GM18499 (cell line): ENCODE data around the gene PRRC1.

ENCODE experiments used
- ATAC-seq: cut with Tn5 transposase; IDR thresholded peaks from one replicate; pipeline ENCODE4 v1.9.1; 2021; ENCODE audit warnings: moderate number of reproducible peaks; ENCODE audit not compliant: insufficient read depth, unreplicated experiment

Gene PRRC1

DNA sequence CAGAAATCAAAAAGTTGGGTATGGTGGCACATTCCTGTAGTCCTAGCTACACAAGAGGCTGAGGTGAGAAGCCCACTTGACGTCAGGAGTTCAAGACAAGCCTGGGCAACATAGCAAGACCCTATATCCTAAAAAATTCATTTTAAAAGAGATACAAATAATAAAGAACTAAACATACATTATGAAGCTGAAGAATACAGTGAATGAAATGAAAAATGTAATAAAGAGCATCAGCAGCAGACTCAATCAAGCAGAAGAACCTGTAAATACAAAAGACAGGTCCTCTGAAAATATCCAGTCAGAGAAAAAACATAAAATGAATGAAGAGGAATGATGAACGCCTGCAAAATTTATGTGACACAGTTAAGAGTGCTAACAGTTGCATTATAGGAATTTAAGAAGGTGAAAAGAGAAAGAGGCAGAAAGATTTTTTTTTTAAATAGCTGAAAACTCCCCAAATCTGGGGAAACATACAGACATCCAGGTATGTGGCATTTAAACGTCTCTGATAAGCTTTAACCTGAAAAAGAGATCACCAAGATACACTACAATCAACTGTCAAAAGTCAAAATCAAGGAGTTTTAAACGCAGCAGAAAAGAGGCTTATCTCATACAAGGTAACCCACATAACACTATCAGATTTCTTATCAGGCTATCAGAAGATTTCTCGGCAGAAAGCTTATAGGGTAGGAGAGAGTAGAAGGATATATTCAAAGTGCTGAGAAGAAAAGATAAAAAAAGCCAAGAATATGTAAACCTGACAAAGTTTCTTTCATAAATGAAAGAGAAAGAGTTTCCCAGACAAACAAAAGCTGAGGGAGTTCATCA, 57.6 kb downstream of the PRRC1 start:
- ATAC-seq: no peak

DNA sequence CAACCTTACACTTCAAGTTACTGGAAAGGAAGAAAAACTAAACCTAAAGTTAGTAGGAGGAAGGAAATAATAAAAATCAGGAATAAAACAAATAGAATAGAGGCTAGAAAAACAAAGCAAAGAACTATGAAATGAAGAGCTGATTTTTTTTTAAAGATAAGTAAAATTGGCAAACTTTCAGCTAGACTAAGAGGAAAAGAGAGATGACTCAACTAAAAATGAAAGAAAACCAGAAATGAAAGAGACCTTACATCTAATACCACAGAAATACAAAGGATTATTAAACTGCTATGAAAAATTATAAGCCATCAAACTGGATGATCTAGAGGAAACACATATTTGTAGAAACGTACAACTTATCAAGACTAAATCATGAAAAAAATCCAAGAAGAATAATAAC, 60.0 kb downstream of the PRRC1 start:
- no peak for ATAC-seq

DNA sequence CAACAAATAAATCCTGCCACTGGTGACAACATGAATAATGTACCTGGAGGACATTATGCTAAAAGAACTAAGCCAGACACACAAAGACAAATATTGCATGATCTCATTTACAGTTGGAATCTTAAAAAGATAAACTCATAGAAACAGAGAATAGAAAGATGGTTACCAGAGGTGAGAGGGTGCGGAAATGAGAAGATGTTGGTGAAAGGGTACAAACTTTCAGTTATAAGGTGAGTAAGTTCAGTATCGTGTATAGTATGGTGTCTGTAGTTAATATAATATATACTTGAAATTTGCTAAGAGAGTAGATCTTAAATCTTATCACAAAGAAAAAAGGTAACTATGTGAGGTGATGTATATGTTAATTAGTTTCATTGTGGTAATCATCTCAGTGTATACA, 63.3 kb downstream of the PRRC1 start:
- ATAC-seq: no peak

DNA sequence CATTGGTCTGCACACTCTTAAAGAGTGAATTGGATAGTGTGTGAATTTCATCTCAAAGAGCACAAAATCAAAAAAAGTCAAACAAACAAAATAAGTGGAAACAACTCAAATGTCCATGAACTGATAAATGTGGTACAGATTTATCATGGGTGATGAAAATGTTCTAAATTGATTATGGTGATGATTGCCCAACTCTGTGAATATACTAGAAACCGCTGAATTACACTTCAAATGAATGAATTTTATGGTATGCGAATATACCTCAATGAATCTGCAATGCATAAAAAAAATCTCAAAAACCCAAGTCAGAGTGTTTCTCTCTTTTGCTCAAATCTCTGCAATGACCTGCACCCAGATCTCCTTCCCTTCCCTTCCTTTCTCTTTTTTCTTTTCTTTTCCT, 64.0 kb downstream of the PRRC1 start:
- ATAC-seq: no peak

DNA sequence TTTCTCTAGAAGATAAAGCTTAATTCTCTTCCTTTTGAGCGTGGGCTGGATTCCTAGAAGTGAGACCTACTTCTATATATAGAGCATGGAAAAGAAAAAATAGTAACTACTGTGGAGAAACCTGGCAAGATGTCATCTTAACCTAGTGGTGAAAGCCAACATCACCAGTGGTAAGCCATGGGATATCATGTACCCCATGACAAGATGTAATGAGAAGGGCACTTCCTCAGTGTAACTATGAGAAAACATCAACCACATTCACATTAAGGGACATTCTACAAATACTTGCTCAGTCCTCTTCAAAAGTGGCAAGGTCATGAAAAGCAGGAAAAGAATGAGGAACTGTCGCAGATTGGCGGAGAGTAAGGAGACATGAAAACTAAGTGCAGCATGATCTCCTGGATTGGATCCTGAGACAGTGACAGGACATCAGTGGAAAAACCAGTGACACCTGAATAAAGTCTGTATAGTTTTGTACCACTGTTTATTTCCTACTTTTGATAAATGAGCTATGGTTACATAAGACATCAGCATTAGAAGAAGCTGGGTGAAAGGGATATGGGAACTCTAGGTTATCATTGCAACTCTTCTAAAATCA, 65.4 kb downstream of the PRRC1 start:
- no peak for ATAC-seq

DNA sequence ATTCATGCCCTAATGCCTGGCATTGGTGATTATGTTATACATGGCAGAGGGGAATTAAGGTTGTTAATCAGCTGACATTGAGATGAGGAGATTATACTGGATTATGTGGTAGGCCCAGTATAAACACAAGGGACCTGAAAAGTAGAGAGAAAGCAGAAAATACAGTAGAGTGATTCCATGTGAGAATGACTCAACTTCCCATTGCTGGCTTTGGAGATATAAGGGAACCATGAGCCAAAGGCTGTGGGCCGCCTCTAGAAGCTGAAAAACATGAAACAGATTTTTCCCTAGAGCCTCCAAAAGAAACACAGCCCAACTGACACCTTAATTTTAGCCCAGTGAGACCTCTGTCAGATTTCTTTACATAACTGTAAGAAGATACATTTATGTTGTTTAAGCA, 66.4 kb downstream of the PRRC1 start:
- ATAC-seq: no peak

DNA sequence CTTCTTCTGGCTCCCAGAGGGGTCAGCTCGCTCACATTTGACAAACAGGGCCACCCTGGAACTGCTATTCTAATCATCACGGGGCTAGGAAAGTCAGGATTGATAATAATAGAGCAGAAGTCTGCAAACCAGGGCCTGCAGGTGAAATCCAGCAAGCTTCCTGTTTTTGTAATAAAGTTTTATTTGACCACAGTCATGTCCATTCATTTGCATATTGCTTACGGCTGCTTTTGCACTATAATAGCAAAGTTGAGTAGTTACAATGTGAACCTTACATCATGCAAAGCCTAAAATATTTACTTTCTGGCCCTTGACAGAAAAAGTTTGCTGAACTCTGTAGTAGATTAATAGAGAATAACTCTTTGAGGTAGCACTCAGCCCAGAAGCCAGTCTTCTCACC, 68.2 kb downstream of the PRRC1 start:
- no peak for ATAC-seq

DNA sequence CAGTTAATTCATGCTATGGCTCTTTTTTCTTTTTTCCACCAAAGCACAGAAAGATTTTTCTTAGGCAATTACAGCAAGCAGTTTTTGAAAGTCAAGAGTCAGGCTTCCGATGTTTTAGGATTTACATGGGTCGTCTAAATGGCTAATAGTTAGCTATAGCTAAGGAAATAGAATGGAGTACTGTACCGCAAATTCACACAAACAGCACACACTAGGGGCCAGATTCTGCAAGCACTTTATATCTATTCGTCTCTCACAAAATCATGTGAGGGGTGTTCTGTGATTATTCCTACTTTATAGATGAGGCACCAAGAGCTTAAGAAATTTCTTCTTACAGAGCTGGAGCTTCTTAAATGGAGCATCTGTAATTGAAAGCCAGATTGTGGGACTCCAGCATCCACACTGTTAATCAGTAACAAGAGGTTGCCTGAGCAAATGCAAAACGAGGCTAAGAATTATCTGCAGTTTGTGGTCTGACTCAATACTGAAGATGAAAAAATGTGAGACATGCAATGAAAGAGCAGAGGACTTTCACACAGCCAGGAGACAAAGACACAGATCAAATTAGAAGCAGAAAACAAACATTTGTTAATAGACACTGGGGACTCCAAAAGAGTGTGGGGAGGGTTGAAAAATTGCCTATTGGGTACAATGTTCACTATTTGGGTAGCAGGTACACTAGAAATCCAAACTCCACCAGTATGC, 68.8 kb downstream of the PRRC1 start:
- ATAC-seq: peak; percentile 64

DNA sequence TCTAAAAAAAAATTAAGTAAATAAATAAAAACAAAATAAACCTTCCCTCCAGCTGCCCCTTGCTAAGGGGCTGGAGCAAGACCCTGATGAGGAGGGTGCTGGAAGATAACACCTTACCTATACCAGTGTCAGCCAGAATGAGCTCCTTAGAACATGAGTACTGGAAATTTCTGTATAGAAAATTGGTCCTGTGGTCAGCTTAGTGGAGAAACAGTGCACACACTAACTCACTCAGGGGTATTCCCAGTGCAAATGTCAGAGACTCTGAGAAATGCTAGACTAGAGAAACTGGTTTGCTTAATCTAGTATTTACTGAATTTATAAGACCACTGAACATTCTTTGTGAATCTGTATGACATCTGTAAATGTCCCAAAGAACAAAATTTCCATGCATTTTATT, 69.4 kb downstream of the PRRC1 start:
- ATAC-seq: peak; percentile 34

DNA sequence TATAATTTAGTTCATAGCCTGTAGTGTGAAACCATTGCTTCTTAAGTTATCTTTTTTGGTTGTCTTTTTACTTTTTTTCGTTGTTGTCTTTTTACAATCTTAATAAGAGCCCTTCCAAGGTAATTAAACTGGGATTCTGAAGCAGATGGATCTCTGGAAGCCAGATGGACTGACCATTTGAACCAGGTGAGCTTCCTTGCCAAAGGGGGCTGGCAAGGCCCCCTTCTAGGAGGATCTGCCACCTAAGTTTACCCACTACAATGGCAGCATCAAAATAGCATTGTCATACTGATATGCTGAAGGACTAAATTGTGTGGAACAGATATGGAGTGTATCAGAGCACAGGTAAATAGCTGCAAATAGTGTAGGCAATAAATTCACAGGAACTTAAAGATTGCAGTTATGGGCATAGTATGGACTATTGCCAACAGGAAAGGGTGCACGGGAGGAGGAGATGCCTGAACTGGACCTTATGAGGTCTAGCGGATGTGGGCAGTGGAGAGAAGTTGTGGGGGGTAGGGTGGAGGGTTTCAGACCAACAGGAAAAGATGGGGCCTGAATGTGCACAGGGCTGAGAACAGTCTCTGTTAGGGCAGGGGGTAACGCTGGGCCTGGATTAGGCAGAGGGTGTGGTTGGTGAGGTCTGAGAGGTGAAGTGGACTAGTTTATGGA, 69.9 kb downstream of the PRRC1 start:
- no peak for ATAC-seq

DNA sequence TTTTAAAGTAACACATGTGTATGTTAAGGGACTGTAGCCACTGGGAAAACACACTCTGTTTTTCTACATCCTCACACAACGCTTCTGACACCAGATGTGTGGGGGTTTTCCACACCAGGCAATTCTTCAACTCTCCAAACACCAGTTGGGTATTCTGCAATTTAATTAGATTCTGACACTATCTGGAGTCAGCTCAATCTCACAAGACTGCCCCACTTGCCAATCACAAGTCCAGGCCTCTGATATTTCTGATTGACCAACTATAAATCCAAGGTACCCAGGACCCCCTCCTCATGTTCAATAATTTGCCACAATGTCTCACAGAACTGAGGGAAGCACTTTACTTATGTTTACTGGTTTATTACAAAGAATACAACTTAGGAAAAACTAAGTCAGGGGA, 70.9 kb downstream of the PRRC1 start:
- no peak for ATAC-seq

DNA sequence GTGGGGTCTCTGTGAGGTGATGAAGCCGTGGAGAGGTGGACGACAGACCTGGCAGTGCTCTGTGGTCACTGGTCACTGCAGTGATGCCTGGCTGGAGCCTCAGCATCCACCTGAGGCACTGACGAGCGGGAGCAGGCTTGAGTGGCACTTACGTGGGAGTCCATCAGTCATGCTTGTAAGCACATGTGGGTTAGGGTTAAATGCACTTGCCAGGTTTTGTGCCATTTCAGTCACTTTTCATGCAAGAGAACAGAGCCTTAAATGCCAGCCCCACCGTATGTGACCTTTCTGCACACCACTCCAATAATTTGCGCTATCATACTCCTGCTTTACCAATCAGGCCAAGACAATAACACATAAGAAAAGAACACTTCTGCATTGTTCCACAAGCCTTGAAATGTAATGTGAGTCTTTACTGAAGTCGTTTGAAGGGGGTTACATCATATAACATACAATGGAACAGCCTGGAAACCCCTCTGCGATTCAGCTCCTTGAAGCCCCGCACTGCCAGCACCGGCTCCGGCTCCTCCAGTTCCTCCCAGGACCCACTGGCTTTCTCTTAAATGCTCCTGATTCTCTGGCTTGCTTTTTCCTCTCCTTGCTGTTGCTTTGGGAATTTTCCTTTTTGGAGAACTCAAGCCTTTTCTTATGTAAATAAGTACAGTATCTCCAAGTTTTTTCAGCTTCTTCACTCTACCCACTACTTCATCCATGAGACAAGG, 72.0 kb downstream of the PRRC1 start:
- ATAC-seq: no peak

DNA sequence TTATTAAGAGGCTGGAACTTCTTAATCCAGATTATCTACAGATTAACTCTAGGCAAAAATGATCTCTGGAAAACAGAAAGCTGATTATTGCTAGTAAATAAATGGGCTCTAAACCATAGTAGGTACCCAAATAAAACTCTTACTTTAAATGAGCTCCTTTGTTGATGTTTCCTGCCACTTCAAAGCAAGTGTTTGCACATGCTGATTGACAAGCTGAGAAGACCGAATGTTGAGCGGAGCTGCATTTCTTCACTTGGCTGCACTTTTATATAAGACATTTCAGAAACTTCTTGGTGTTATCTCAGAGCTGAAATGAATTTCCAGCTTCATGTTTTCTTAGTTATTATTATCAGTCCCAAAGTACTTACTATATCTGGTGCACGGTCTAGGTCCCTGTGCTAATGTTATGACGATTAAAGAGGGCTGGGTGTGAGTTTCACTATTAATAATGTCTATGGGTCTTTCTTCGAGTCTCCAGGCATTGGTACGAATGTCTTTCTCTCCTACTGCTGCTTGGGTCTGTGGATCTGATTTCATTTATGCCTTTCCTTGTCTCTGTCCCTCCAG, 72.8 kb downstream of the PRRC1 start:
- peak; percentile 39 for ATAC-seq

DNA sequence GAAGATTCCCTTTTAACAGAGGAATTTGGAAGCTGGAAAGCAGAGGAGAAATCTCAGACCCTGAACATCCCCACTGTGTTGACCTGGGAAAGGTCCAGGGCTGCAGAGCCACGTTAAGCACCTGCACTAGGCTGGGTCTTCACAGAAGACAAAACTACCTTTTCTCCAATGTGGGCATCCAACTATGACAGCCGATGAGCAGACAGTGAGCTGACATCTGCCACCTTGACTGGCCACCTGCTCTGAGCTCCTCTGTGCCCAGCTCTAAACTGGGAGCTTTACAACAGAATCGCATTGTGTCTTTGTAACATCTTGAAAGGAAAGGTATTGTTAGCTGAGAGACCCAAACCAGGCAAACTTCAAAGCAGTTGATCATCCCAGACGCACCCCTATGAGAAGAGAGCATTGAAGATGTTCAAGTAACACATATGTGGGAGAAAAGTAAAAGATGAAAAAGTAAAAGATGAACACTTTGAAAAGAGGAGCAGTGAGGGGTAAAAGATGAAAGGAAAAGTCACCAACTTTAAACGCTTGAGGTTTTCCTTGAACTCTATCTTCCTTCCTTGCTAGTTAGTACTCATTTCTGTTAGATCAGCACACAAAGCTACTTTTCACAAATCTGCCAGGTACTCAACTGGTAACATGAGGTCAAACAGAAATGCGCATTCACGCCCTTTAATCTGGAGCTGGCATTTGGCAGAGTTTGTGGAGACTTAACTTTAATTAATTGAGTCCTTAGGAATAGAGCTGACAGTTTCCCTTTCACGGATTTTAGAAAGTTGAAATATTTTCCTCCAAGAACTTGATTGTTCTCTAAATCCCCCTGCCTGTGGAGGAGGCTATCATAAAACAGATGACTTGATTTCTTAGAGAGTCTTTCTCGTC, 78.3 kb downstream of the PRRC1 start:
- no peak for ATAC-seq

DNA sequence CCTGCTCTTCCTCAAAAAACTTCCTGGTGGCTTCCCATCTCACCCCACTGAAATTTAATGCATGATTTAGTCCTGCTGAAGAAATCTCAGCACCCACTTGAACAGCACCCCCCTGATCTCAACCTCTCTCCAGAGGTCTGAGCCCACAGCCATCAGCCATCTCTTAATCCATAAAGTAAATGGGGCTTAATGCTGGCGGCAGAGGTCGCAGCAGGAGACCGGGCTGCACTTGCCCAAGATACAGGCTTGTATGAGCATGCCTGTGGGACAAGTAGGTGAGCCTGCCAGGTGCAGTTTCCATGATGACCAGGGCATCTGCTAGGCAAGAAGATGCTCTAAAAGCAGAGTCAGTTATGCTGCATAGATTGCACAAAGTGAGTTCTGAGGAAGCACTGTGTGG, 79.1 kb downstream of the PRRC1 start:
- no peak for ATAC-seq

DNA sequence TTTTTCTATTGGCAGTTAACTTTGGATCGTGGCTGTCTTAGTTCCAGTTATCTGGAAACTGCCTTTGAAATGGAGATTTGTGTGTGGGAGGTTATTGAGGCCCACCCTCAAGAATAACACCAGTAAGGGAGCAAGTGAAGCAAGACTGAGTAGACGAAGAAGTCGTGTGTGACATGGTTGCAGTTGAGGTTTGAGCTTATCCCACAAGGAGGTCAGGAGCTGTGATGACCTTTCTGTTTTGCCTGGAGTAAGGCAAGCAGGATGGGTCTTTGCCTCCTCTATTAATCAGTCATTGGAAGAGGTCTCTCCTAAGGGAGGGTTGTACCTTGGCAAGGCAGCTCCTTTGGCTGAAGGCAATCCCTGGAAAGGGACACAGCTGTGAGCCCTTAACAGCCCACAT, 81.9 kb downstream of the PRRC1 start:
- no peak for ATAC-seq

DNA sequence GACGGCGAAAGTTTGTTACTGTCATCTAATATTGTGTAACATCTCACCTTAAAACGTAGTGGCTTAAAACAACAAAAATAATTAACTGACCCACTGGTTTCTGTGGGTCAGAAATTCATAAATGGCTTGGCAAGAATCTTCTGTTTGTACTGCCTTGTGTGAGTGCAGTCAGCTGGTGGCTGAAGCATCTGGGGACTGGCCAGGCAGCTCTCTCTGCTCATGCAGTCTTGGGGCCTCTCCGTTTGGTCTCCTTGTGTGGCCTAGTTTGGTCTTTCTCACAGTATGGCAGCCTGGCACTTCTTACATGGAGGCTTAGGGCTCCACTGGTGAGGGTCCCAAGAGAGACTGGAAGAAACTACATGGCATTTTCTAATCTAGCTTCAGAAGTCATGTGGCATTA, 82.4 kb downstream of the PRRC1 start:
- no peak for ATAC-seq

DNA sequence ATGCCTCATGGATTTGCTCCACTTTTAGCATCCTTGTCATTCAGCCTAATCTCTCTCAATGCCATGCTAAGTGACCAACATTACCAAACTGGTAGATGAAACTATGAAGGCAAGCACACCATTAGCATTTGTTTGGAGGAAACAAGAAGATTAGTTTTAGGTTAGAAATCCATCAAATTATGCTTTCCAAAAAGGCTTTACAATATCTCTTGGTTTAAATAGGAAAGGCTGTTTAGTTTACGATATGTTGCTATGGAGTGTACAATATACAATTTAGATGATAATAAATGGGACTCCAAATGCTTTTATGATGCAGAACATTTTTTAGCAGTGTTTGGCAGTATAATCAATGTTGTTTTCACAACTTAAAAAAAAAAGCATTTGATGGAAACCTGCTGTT, 83.7 kb downstream of the PRRC1 start:
- ATAC-seq: no peak

DNA sequence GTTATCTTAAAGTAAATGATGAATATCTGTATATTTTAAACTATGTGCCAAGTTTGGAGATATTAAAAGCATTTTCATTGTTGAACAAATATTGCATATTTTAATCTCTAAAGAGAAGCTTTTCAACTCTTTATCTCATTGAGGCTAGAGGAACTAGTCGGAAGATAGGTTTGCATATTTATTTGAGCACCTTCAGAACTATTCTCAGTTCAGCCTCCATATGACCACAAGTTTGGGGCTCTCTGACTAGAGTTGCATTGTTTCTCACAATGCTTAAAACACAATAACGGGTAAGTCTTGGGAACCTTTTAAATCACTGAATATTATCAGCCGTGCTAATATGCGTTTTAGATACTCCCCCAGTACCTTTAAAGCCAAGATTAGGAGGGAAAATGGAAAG, 84.2 kb downstream of the PRRC1 start:
- no peak for ATAC-seq
